Coronary artery (tissue), 2 donors: Measurements from ENCODE around the gene TTLL7.

Experiments used
- DNase-seq: peaks from one replicate; pipeline ENCODE4 v3.0.0-alpha.2; 2017; ENCODE audit warnings: low spot score
- H3K27ac ChIP-seq, 2 donors: fragments of 200-600 bp; sonication (generic); one replicate each; pipeline ENCODE4 v1.5.1; 2016 to 2019
- H3K4me3 ChIP-seq: fragments of 200-600 bp; sonication (generic); 2 replicates; pipeline ENCODE4 v1.5.1; 2016; ENCODE audit warnings: mild to moderate bottlenecking, moderate library complexity
- TF ChIP-seq, protein P1 (sequence below): fragments of 200-600 bp; sonication (generic); IDR thresholded peaks from one replicate; pipeline ENCODE4 v1.5.1; 2019; ENCODE audit warnings: antibody characterized with exemption

TTLL7 gene

GRCh38 chr1:83932693-83933092, 66.2 kb downstream of the TTLL7 start:
- no peak for DNase-seq

DNA sequence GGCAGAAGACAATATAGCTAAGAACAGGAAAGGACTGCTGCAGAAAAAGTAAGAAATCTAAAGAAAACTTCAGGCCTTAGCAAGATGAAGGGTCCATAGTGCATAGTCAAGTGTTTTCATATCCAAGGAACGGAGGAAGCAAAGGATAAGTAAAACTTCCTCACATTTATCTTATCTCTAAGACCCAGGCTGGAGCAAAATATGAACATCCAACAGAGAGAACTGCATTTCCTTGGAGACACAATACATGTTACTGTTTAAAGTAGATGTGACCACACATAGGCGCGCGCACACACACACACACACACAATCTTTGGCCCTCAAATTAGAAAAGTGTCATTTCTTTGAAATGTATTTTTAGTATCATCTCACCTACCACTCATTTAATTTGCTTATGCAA, 66.7 kb downstream of the TTLL7 start:
- TF ChIP-seq, protein P1, sequence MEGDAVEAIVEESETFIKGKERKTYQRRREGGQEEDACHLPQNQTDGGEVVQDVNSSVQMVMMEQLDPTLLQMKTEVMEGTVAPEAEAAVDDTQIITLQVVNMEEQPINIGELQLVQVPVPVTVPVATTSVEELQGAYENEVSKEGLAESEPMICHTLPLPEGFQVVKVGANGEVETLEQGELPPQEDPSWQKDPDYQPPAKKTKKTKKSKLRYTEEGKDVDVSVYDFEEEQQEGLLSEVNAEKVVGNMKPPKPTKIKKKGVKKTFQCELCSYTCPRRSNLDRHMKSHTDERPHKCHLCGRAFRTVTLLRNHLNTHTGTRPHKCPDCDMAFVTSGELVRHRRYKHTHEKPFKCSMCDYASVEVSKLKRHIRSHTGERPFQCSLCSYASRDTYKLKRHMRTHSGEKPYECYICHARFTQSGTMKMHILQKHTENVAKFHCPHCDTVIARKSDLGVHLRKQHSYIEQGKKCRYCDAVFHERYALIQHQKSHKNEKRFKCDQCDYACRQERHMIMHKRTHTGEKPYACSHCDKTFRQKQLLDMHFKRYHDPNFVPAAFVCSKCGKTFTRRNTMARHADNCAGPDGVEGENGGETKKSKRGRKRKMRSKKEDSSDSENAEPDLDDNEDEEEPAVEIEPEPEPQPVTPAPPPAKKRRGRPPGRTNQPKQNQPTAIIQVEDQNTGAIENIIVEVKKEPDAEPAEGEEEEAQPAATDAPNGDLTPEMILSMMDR: no peak
- H3K4me3 ChIP-seq: no peak overlapping the region
- DNase-seq: no peak
- no peak overlapping the region for H3K27ac ChIP-seq

More at GRCh38 chr1:83932693-83933092, 66.2 kb downstream of the TTLL7 start:
- TF ChIP-seq, protein P1: no peak
- no peak overlapping the region for H3K27ac ChIP-seq
- no peak overlapping the region for H3K4me3 ChIP-seq

- TF ChIP-seq, protein P1: peak; percentile 40
- no peak overlapping the region for H3K27ac ChIP-seq
- no peak for DNase-seq
- H3K4me3 ChIP-seq: no peak overlapping the region
Observed at GRCh38 chr1:83931658-83932253, 67.2 kb downstream of the TTLL7 start.

DNA sequence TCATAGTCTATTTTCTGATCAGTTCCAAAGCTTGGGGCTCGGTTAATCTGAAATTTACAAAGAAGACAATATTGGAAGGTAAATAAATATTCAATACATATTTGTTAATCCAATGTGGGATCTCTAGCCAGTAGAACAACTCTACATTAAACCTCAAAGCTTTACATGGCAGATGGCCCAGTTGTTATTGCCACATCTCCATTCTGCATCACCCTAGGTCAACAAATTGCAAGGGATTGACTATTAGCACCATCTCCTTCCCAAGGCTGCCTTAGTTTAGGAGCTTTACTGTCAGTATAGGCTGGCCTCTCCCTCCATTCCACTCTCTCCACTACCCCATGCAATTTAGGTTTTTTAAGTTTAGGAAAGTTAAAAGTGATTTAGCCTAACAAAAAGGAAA, 69.7 kb downstream of the TTLL7 start:
- H3K4me3 ChIP-seq: no peak overlapping the region
- no peak overlapping the region for H3K27ac ChIP-seq
- TF ChIP-seq, protein P1: no peak
- no peak for DNase-seq

- TF ChIP-seq, protein P1: no peak
- Histone ChIP-seq H3K27ac (no peak overlapping the region), H3K4me3 (no peak overlapping the region)
- DNase-seq: no peak
Observed at GRCh38 chr1:83928396-83928795, 70.5 kb downstream of the TTLL7 start.

- TF ChIP-seq, protein P1: no peak
- Histone ChIP-seq H3K27ac (no peak overlapping the region), H3K4me3 (no peak overlapping the region)
- DNase-seq: no peak
Observed at GRCh38 chr1:83927701-83928100, 71.2 kb downstream of the TTLL7 start.

- TF ChIP-seq, protein P1: no peak
- DNase-seq: no peak
- H3K4me3 ChIP-seq: no peak overlapping the region
- no peak overlapping the region for H3K27ac ChIP-seq
Observed at GRCh38 chr1:83927061-83927460, 71.9 kb downstream of the TTLL7 start.
